ENCODE data around the gene ZFYVE21. TPM values are rescaled to one million over a fixed set of nuclear protein-coding genes. Genes with fewer than 3 reads are reported as not detected.
A peak's percentile ranks its signal among the peaks of the same experiment; 100 is the strongest.

ZFYVE21 gene
- total RNA-seq, 2 donors from 2014 or later: 162 to 215 TPM

GRCh38 chr14:103710771-103711377 lies 4.7 kb upstream of the ZFYVE21 start:
- Histone ChIP-seq H3K4me1 (replicated peaks) (peaks cover 63% of the 10 kb centered on the region), H3K27ac (peak overlapping the region; percentile 83 to 88), H3K4me3 (no peak overlapping the region), H3K9me3 (no peaks in the 10 kb centered on the region), H3K27me3 (replicated peaks; ENCODE audit: insufficient read depth) (no peaks in the 10 kb centered on the region), H3K36me3 (no peaks in the 10 kb centered on the region)
- WGBS: 40% methylated on average over 9 of the region's 9 CpGs
- TF ChIP-seq CTCF (IDR thresholded peaks at IDR 0.05) (no peak), POLR2A (IDR thresholded peaks at IDR 0.05) (no peak), POLR2AphosphoS5 (IDR thresholded peaks at IDR 0.05) (peak; percentile 63)
- peak; percentile 65 for DNase-seq (ENCODE audit: low spot score)
- intact Hi-C loops (cut with DNase I): loop anchor here (10.0 kb wide), 1 partner anchor 146 kb away; the partner anchor contains the start of genes BAG5 and COA8

- peak overlapping the region; percentile 83 to 88 for H3K27ac ChIP-seq
- DNase-seq (ENCODE audit: low spot score): peak; percentile 92
- H3K36me3 ChIP-seq: no peaks in the 10 kb centered on the region
- TF ChIP-seq CTCF (IDR thresholded peaks at IDR 0.05) (no peak), POLR2A (IDR thresholded peaks at IDR 0.05) (peak; percentile 37), POLR2AphosphoS5 (IDR thresholded peaks at IDR 0.05) (peak; percentile 82)
- 38% methylated on average over 20 of the region's 27 CpGs for WGBS
- intact Hi-C loops (cut with DNase I): loop anchor here (10.0 kb wide), 1 partner anchor 147 kb away; the partner anchor contains the start of genes BAG5 and COA8
- H3K4me3 ChIP-seq: no peak overlapping the region
- H3K27me3 ChIP-seq (replicated peaks; ENCODE audit: insufficient read depth): no peaks in the 10 kb centered on the region
- H3K9me3 ChIP-seq: no peaks in the 10 kb centered on the region
- H3K4me1 ChIP-seq (replicated peaks): peaks cover 56% of the 10 kb centered on the region
Measured at GRCh38 chr14:103711516-103712431, 3.8 kb upstream of the ZFYVE21 start.

- WGBS: 56% methylated on average over 24 of the region's 24 CpGs
- intact Hi-C loops (cut with DNase I): loop anchor here (10.0 kb wide), 1 partner anchor 148 kb away; the partner anchor contains the start of genes BAG5 and COA8
- Histone ChIP-seq H3K27ac (peak overlapping the region; percentile 83 to 88), H3K36me3 (no peaks in the 10 kb centered on the region), H3K4me3 (no peak overlapping the region), H3K9me3 (no peaks in the 10 kb centered on the region), H3K4me1 (replicated peaks) (peaks cover 46% of the 10 kb centered on the region), H3K27me3 (replicated peaks; ENCODE audit: insufficient read depth) (no peaks in the 10 kb centered on the region)
- no peak for TF ChIP-seq POLR2A (IDR thresholded peaks at IDR 0.05)
- TF ChIP-seq POLR2AphosphoS5 (IDR thresholded peaks at IDR 0.05): no peak
- no peak for TF ChIP-seq CTCF (IDR thresholded peaks at IDR 0.05)
- no peak for DNase-seq (ENCODE audit: low spot score)
Measured at GRCh38 chr14:103712633-103713247, 2.9 kb upstream of the ZFYVE21 start.

- Histone ChIP-seq H3K4me3 (no peak overlapping the region), H3K4me1 (replicated peaks) (peaks cover 40% of the 10 kb centered on the region), H3K36me3 (no peaks in the 10 kb centered on the region), H3K27ac (peak overlapping the region; percentile 83 to 88), H3K9me3 (no peaks in the 10 kb centered on the region), H3K27me3 (replicated peaks; ENCODE audit: insufficient read depth) (no peaks in the 10 kb centered on the region)
- no peak for DNase-seq (ENCODE audit: low spot score)
- WGBS: 88% methylated on average over 18 of the region's 18 CpGs
- TF ChIP-seq POLR2AphosphoS5 (IDR thresholded peaks at IDR 0.05) (no peak), POLR2A (IDR thresholded peaks at IDR 0.05) (no peak), CTCF (IDR thresholded peaks at IDR 0.05) (no peak)
- intact Hi-C loops (cut with DNase I): loop anchor here (10.0 kb wide), 1 partner anchor 149 kb away; the partner anchor contains the start of genes BAG5 and COA8
Measured at GRCh38 chr14:103713304-103714062, 2.1 kb upstream of the ZFYVE21 start.
